ENCODE results near the gene COL16A1.

DNA sequence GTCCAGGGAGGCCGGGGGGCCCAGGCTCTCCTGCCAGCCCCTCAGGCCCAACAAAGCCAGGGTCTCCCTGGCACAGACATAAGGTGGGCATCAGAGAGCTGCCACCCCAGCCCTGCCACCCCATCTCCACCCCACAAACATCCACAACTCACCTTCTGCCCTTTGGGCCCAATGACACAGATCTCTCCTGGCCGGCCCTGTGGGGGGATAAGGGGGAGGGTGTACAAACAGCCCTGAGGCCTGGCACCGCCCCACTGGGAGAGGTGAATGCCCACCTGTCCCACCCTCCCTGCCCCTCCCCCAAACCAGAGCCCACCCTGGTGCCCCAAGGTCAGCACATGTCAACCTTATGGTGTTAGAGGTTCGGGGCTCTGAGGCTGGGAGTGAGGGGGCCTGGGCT is 12.4 kb downstream of the COL16A1 start:
- TF ChIP-seq, protein P1, sequence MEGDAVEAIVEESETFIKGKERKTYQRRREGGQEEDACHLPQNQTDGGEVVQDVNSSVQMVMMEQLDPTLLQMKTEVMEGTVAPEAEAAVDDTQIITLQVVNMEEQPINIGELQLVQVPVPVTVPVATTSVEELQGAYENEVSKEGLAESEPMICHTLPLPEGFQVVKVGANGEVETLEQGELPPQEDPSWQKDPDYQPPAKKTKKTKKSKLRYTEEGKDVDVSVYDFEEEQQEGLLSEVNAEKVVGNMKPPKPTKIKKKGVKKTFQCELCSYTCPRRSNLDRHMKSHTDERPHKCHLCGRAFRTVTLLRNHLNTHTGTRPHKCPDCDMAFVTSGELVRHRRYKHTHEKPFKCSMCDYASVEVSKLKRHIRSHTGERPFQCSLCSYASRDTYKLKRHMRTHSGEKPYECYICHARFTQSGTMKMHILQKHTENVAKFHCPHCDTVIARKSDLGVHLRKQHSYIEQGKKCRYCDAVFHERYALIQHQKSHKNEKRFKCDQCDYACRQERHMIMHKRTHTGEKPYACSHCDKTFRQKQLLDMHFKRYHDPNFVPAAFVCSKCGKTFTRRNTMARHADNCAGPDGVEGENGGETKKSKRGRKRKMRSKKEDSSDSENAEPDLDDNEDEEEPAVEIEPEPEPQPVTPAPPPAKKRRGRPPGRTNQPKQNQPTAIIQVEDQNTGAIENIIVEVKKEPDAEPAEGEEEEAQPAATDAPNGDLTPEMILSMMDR (IDR thresholded peaks at IDR 0.05 in 4 of 5, conservative IDR thresholded peaks at IDR 0.05 in 1 of 5), result no peak
- TF ChIP-seq POLR2A (IDR thresholded peaks at IDR 0.05), result no peak

Measured in gastrocnemius medialis (tissue), 4 donors.